Small intestine (tissue), 7 donors: Measurements from ENCODE around the gene PKDCC. TPM values are rescaled to one million over a fixed set of nuclear protein-coding genes. Genes with fewer than 3 reads are reported as not detected.

Experiments used
- DNase-seq, 2 donors: peaks; one replicate each; pipeline versions ENCODE4 v3.0.0 to v3.0.0-alpha.2; 2013
- FAIRE-seq: peaks from 2 replicates; lab custom pipeline; 2012; peaks lifted over from hg19 to GRCh38; lab: Jason Lieb, UNC
- H3K27ac ChIP-seq, 3 donors: one replicate each; pipeline ENCODE4 v1.5.1; 2013; ENCODE audit warnings: low read length in 2 of 3, mild to moderate bottlenecking in 2 of 3, control low read depth in 1 of 3, inconsistent platforms in 1 of 3, low read depth in 1 of 3, moderate library complexity in 1 of 3
- H3K27me3 ChIP-seq, 3 donors: one replicate each; pipeline ENCODE4 v1.6.1; 2013; ENCODE audit warnings: low read length in 3 of 3, inconsistent platforms in 1 of 3; ENCODE audit not compliant: control insufficient read depth in 3 of 3, insufficient read depth in 3 of 3
- H3K36me3 ChIP-seq, 3 donors: one replicate each; pipeline ENCODE4 v1.6.1; 2013; ENCODE audit warnings: low read length in 3 of 3, inconsistent platforms in 1 of 3, low read depth in 1 of 3, mild to moderate bottlenecking in 1 of 3, moderate library complexity in 1 of 3; ENCODE audit not compliant: control insufficient read depth in 3 of 3, insufficient read depth in 2 of 3
- H3K4me1 ChIP-seq, 3 donors: one replicate each; pipeline ENCODE4 v1.6.1; 2013; ENCODE audit warnings: low read length in 2 of 3, inconsistent platforms in 1 of 3, low read depth in 1 of 3, mild to moderate bottlenecking in 1 of 3, moderate library complexity in 1 of 3; ENCODE audit not compliant: control insufficient read depth in 3 of 3, insufficient read depth in 2 of 3
- H3K4me3 ChIP-seq, 3 donors: one replicate each; pipeline ENCODE4 v1.5.1; 2013; ENCODE audit warnings: low read length in 3 of 3, control low read depth in 1 of 3, inconsistent platforms in 1 of 3, low read depth in 1 of 3, mild to moderate bottlenecking in 1 of 3, moderate library complexity in 1 of 3
- H3K9me3 ChIP-seq, 2 donors: one replicate each; pipeline ENCODE4 v1.6.1; 2013; ENCODE audit warnings: low read depth in 1 of 2, low read length in 1 of 2; ENCODE audit not compliant: control insufficient read depth in 2 of 2, insufficient read depth in 1 of 2
- WGBS, 3 donors: extraction: QIAGEN DNeasy Blood & Tissue Kit; methylation state at CpG; one replicate each; pipeline ENCODE4 v1.1.7; 2013; 5-methylcytosine and 5-hydroxymethylcytosine counted together
- polyA plus RNA-seq, 4 donors: library from polyadenylated mRNA; stranded (reverse) in 3 of 4; unstranded in 1 of 4; fragments of 200-250 nt in 3 of 4; fragments of 120-200 nt in 1 of 4; gene quantifications; one replicate each; pipeline versions ENCODE4 v1.2.1 to v1.2.3, GENCODE V29; 2013
- donor health status: healthy with polysubstance abuse.
- donor health status: control.
- donor health status: control.
- donor health status: Bipolar disorder and iron deficiency.
- donor health status: healthy.

Gene PKDCC
- polyA plus RNA-seq, 4 donors: 7.8 to 273 (median 71.6) TPM

GRCh38 chr2:42089340-42089925 is 41.6 kb downstream of the PKDCC start:
- DNase-seq: peak in 1 of 2 donors; percentile 71
- 68 to 85% (median 81%) methylated on average over 16 of the region's 16 CpGs for WGBS, 3 donors
- H3K27ac ChIP-seq: no peak overlapping the region

GRCh38 chr2:42090216-42090615 is 42.4 kb downstream of the PKDCC start:
- WGBS, 3 donors: 91 to 94% (median 94%) methylated on average over 5 of the region's 5 CpGs
- Histone ChIP-seq H3K27ac (no peak overlapping the region), H3K4me1 (peaks cover 0 to 11% (median 0%) of the 10 kb centered on the region in 3 donors), H3K27me3 (no peaks in the 10 kb centered on the region), H3K36me3 (no peaks in the 10 kb centered on the region), H3K4me3 (no peak overlapping the region), H3K9me3 (peaks cover 0 to 7% of the 10 kb centered on the region in 2 donors)
- FAIRE-seq: no peak
- no peak for DNase-seq

More at GRCh38 chr2:42089340-42089925, 41.6 kb downstream of the PKDCC start:
- FAIRE-seq: no peak
- no peaks in the 10 kb centered on the region for H3K36me3 ChIP-seq
- no peaks in the 10 kb centered on the region for H3K27me3 ChIP-seq
- H3K4me1 ChIP-seq: peaks cover 0 to 15% (median 0%) of the 10 kb centered on the region in 3 donors
- H3K4me3 ChIP-seq: no peak overlapping the region
- peaks cover 0 to 7% of the 10 kb centered on the region in 2 donors for H3K9me3 ChIP-seq

GRCh38 chr2:42091671-42092070 is 43.9 kb downstream of the PKDCC start:
- DNase-seq: no peak
- H3K36me3 ChIP-seq: no peaks in the 10 kb centered on the region
- no peaks in the 10 kb centered on the region for H3K27me3 ChIP-seq
- peak overlapping the region in 2 of 3 donors; percentile 55 to 66 for H3K27ac ChIP-seq
- H3K4me1 ChIP-seq: peaks cover 0 to 11% (median 0%) of the 10 kb centered on the region in 3 donors
- no peak for FAIRE-seq
- no peak overlapping the region for H3K4me3 ChIP-seq
- WGBS, 3 donors: 41 to 67% (median 50%) methylated on average over 3 of the region's 3 CpGs
- H3K9me3 ChIP-seq: peaks cover 0 to 7% of the 10 kb centered on the region in 2 donors

GRCh38 chr2:42092084-42092996 is 44.5 kb downstream of the PKDCC start:
- 8 to 41% (median 31%) methylated on average over 7 of the region's 7 CpGs for WGBS, 3 donors
- DNase-seq (peak; percentile 87 to 94), FAIRE-seq (no peak)
- H3K36me3 ChIP-seq: no peaks in the 10 kb centered on the region
- peak overlapping the region in 2 of 3 donors; percentile 55 to 66 for H3K27ac ChIP-seq
- peaks cover 0 to 7% of the 10 kb centered on the region in 2 donors for H3K9me3 ChIP-seq
- no peak overlapping the region for H3K4me3 ChIP-seq
- peaks cover 0 to 11% (median 0%) of the 10 kb centered on the region in 3 donors for H3K4me1 ChIP-seq
- H3K27me3 ChIP-seq: no peaks in the 10 kb centered on the region

GRCh38 chr2:42094114-42094513 is 46.3 kb downstream of the PKDCC start:
- H3K4me3 ChIP-seq: no peak overlapping the region
- H3K27ac ChIP-seq: no peak overlapping the region
- no peaks in the 10 kb centered on the region for H3K27me3 ChIP-seq
- H3K9me3 ChIP-seq: peaks cover 0 to 3% of the 10 kb centered on the region in 2 donors
- FAIRE-seq: no peak
- H3K4me1 ChIP-seq: peaks cover 0 to 11% (median 0%) of the 10 kb centered on the region in 3 donors
- H3K36me3 ChIP-seq: no peaks in the 10 kb centered on the region
- DNase-seq: no peak

GRCh38 chr2:42095923-42096408 is 48.1 kb downstream of the PKDCC start:
- Histone ChIP-seq H3K27ac (no peak overlapping the region), H3K27me3 (no peaks in the 10 kb centered on the region), H3K4me1 (peaks cover 0 to 12% (median 0%) of the 10 kb centered on the region in 3 donors), H3K9me3 (peaks cover 0 to 15% of the 10 kb centered on the region in 2 donors), H3K4me3 (no peak overlapping the region), H3K36me3 (no peaks in the 10 kb centered on the region)
- FAIRE-seq: no peak
- WGBS, 3 donors: 36 to 40% (median 37%) methylated on average over 2 of the region's 2 CpGs
- peak; percentile 78 to 85 for DNase-seq

GRCh38 chr2:42096869-42097591 is 49.2 kb downstream of the PKDCC start:
- Histone ChIP-seq H3K27ac (no peak overlapping the region), H3K4me1 (peaks cover 0 to 10% (median 0%) of the 10 kb centered on the region in 3 donors), H3K36me3 (no peaks in the 10 kb centered on the region), H3K27me3 (no peaks in the 10 kb centered on the region), H3K9me3 (peaks cover 0 to 15% of the 10 kb centered on the region in 2 donors), H3K4me3 (no peak overlapping the region)
- FAIRE-seq: no peak
- DNase-seq: no peak
- 74 to 83% (median 83%) methylated on average over 10 of the region's 10 CpGs for WGBS, 3 donors
